Mesendoderm (in vitro differentiated cells): ENCODE results near the gene ZIC5.
A peak's percentile ranks its signal among the peaks of the same experiment; 100 is the strongest.

Experiments used
- DNase-seq: peaks from one replicate; pipeline ENCODE4 v3.0.0; 2013
- H2AK5ac ChIP-seq: 2 replicates; pipeline ENCODE4 v1.6.1; 2013; ENCODE audit warnings: low read length, inconsistent platforms
- H2BK120ac ChIP-seq: 2 replicates; pipeline ENCODE4 v1.6.1; 2013; ENCODE audit warnings: low read depth, mild to moderate bottlenecking, low read length, moderate library complexity, mixed read lengths
- H2BK15ac ChIP-seq: replicated peaks from 2 replicates; pipeline ENCODE4 v1.6.1; 2013; ENCODE audit warnings: low read depth, mild to moderate bottlenecking, moderate library complexity
- H2BK5ac ChIP-seq: 2 replicates; pipeline ENCODE4 v1.6.1; 2013; ENCODE audit warnings: low read length, inconsistent platforms
- H3K18ac ChIP-seq: 2 replicates; pipeline ENCODE4 v1.6.1; 2013; ENCODE audit warnings: mild to moderate bottlenecking, low read length, mixed read lengths
- H3K23ac ChIP-seq: one replicate; pipeline ENCODE4 v1.6.1; 2013; ENCODE audit warnings: low read length
- H3K27ac ChIP-seq: 2 replicates; pipeline ENCODE4 v1.5.1; 2013; ENCODE audit warnings: low read depth, mild to moderate bottlenecking, inconsistent platforms, low read length, moderate library complexity
- H3K27me3 ChIP-seq: 2 replicates; pipeline ENCODE4 v1.6.1; 2013; ENCODE audit warnings: low read length, control low read depth, mild to moderate bottlenecking, inconsistent platforms; ENCODE audit not compliant: insufficient read depth, poor library complexity
- H3K36me3 ChIP-seq: 2 replicates; pipeline ENCODE4 v1.6.1; 2013; ENCODE audit warnings: low read length, inconsistent platforms; ENCODE audit not compliant: control insufficient read depth, insufficient read depth
- H3K4ac ChIP-seq: one replicate; pipeline ENCODE4 v1.6.1; 2013; ENCODE audit warnings: low read depth, mild to moderate bottlenecking, low read length, moderate library complexity
- H3K4me1 ChIP-seq: 2 replicates; pipeline ENCODE4 v1.6.1; 2013; ENCODE audit warnings: low read depth, low read length, inconsistent platforms; ENCODE audit not compliant: control insufficient read depth
- H3K4me2 ChIP-seq: 2 replicates; pipeline ENCODE4 v1.6.1; 2013; ENCODE audit warnings: low read length
- H3K4me3 ChIP-seq: 2 replicates; pipeline ENCODE4 v1.5.1; 2013; ENCODE audit warnings: mild to moderate bottlenecking, low read length
- H3K56ac ChIP-seq: one replicate; pipeline ENCODE4 v1.6.1; 2013; ENCODE audit warnings: low read length
- H3K79me1 ChIP-seq: 2 replicates; pipeline ENCODE4 v1.6.1; 2013; ENCODE audit warnings: low read length, inconsistent platforms
- H3K79me2 ChIP-seq: 2 replicates; pipeline ENCODE4 v1.6.1; 2013; ENCODE audit warnings: mild to moderate bottlenecking, low read length; ENCODE audit not compliant: control insufficient read depth, insufficient read depth
- H3K9ac ChIP-seq: 2 replicates; pipeline ENCODE4 v1.6.1; 2013; ENCODE audit warnings: low read length, inconsistent platforms
- H4K5ac ChIP-seq: one replicate; pipeline ENCODE4 v1.6.1; 2013; ENCODE audit warnings: low read length
- H4K8ac ChIP-seq: one replicate; pipeline ENCODE4 v1.6.1; 2013; ENCODE audit warnings: low read depth, mild to moderate bottlenecking, control low read depth, low read length, moderate library complexity
- WGBS: extraction: QIAGEN DNeasy Blood & Tissue Kit; methylation state at CpG from one replicate; pipeline ENCODE4 v1.1.7; 2013; ENCODE audit warnings: low lambda C conversion rate, missing lambda C conversion rate; ENCODE audit not compliant: insufficient coverage; ENCODE audit errors: extremely low coverage; 5-methylcytosine and 5-hydroxymethylcytosine counted together

Gene ZIC5

DNA sequence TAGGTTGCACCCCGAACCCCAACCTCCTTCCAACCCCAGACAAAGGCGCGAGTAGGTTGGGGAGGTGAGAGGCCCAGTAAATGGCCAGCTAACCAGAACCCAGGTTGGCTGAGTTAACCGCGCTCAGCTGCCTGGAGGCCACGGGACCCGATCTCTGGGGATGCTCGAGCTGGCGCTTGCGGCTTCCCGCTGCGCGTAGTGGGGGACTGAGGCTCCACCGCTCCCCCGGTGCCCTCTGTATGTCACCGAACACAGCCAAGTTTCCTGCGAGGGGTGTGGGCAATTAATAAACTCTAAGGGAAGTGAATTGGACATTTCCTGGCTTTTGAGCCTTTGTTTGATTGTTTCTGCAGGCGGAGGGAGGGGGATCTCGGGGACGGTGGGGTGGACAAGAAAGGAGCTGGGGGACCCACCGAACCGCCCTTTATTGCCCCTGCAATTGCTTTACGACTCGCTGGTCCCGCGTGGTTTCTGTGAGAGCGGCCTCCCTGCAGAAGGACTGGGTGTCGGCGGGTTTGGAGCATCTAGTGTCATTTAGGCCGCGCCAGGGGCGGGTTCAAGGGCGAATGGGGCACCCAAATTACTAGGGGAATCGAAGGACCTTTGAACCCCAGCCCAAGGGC, 3.5 kb upstream of the ZIC5 start:
- Histone ChIP-seq H3K9ac (peak overlapping the region; percentile 41), H3K79me1 (no peaks in the 10 kb centered on the region), H3K27me3 (no peaks in the 10 kb centered on the region), H3K79me2 (peaks cover 7% of the 10 kb centered on the region), H2AK5ac (no peak overlapping the region), H3K18ac (peak overlapping the region; percentile 45), H4K8ac (no peak overlapping the region), H3K23ac (peak overlapping the region; percentile 48), H4K5ac (no peak overlapping the region), H3K4me3 (no peak overlapping the region), H3K4me2 (peak overlapping the region; percentile 11), H3K27ac (no peak overlapping the region), H3K4ac (peak overlapping the region; percentile 46), H3K4me1 (peaks cover 9% of the 10 kb centered on the region), H3K56ac (peak overlapping the region; percentile 19), H2BK120ac (no peak overlapping the region), H2BK5ac (no peak overlapping the region), H2BK15ac (no peak overlapping the region), H3K36me3 (no peaks in the 10 kb centered on the region)
- no CpG with 5 or more reads among the region's 34 CpGs for WGBS
- DNase-seq: peak; percentile 31

DNA sequence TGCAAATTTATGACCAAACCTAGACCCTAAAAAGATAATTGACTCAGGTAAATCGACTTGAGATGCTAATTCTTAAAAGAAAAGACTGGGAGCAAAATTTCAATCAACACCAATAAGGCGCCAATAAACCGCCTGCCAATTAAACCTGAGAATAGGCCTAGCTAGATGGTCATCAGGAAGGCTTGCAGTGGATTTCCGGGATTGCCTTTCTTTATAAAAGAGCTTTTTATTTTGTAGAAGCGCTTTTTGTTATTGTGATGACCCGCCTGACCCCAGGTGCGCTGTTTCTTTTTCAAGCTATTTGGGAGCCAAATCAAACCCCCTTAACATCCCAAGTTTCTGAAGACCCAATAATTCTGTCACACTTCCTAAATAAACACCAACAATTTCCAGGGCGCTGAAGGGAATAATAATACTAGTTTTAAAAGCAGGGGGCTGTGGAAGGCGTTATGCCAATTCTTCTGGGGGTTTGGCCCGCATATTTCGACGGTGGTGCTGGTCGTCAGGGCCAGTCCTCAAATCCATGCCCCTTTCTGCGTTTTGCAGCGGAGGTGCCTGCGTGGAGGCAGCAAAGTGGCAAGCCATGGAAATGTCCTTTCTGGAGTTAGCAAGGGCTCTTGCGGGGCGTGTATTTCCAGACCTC, 2.9 kb upstream of the ZIC5 start:
- Histone ChIP-seq H3K18ac (peak overlapping the region; percentile 45), H3K79me1 (no peaks in the 10 kb centered on the region), H2AK5ac (no peak overlapping the region), H3K9ac (peak overlapping the region; percentile 41), H4K5ac (no peak overlapping the region), H3K4me2 (peak overlapping the region; percentile 11), H3K79me2 (peaks cover 8% of the 10 kb centered on the region), H3K4me1 (peaks cover 9% of the 10 kb centered on the region), H3K56ac (peak overlapping the region; percentile 19), H3K27me3 (no peaks in the 10 kb centered on the region), H2BK120ac (no peak overlapping the region), H2BK5ac (no peak overlapping the region), H4K8ac (no peak overlapping the region), H3K23ac (no peak overlapping the region), H2BK15ac (no peak overlapping the region), H3K27ac (no peak overlapping the region), H3K4me3 (no peak overlapping the region), H3K36me3 (no peaks in the 10 kb centered on the region), H3K4ac (no peak overlapping the region)
- DNase-seq: no peak
- no CpG with 5 or more reads among the region's 18 CpGs for WGBS

DNA sequence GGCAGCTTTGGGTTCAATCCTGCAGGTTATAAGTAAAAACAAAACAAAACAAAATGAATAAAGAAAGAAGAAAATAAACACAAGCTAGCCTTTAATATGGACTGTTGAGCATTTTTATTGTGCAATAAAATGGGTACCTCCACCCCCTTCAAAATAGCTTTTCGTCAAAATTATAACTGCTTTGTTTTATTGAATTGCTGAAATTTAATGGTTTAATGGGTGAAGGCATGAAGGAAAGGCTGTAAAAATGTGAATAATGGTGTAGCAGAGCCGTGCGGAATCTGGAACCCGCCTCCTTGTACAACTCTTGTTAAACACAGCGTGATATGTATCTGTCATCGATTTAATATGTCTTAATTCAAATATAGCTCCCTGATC, 2.2 kb upstream of the ZIC5 start:
- Histone ChIP-seq H3K23ac (no peak overlapping the region), H3K4me1 (peaks cover 9% of the 10 kb centered on the region), H4K8ac (no peak overlapping the region), H3K27me3 (no peaks in the 10 kb centered on the region), H3K9ac (no peak overlapping the region), H3K36me3 (no peaks in the 10 kb centered on the region), H2BK15ac (no peak overlapping the region), H3K4me3 (no peak overlapping the region), H3K79me1 (peaks cover 2% of the 10 kb centered on the region), H2BK120ac (no peak overlapping the region), H3K27ac (no peak overlapping the region), H2BK5ac (no peak overlapping the region), H3K56ac (no peak overlapping the region), H2AK5ac (no peak overlapping the region), H3K4ac (no peak overlapping the region), H3K79me2 (peaks cover 14% of the 10 kb centered on the region), H4K5ac (no peak overlapping the region), H3K4me2 (no peak overlapping the region), H3K18ac (no peak overlapping the region)
- DNase-seq: no peak
- WGBS: no CpG with 5 or more reads among the region's 6 CpGs

- no peak overlapping the region for H3K4me3 ChIP-seq
- H3K4ac ChIP-seq: no peak overlapping the region
- no CpG with 5 or more reads among the region's 11 CpGs for WGBS
- no peak overlapping the region for H4K8ac ChIP-seq
- no peak overlapping the region for H3K18ac ChIP-seq
- H2AK5ac ChIP-seq: no peak overlapping the region
- no peak overlapping the region for H3K9ac ChIP-seq
- H2BK120ac ChIP-seq: no peak overlapping the region
- no peaks in the 10 kb centered on the region for H3K36me3 ChIP-seq
- H3K79me2 ChIP-seq: peaks cover 19% of the 10 kb centered on the region
- H3K27me3 ChIP-seq: no peaks in the 10 kb centered on the region
- peaks cover 9% of the 10 kb centered on the region for H3K4me1 ChIP-seq
- no peak overlapping the region for H4K5ac ChIP-seq
- H3K27ac ChIP-seq: no peak overlapping the region
- no peak overlapping the region for H3K23ac ChIP-seq
- H3K4me2 ChIP-seq: no peak overlapping the region
- peaks cover 2% of the 10 kb centered on the region for H3K79me1 ChIP-seq
- no peak overlapping the region for H3K56ac ChIP-seq
- H2BK15ac ChIP-seq: no peak overlapping the region
- no peak for DNase-seq
- no peak overlapping the region for H2BK5ac ChIP-seq
Observed at GRCh38 chr13:99973163-99973807, 1.7 kb upstream of the ZIC5 start.

DNA sequence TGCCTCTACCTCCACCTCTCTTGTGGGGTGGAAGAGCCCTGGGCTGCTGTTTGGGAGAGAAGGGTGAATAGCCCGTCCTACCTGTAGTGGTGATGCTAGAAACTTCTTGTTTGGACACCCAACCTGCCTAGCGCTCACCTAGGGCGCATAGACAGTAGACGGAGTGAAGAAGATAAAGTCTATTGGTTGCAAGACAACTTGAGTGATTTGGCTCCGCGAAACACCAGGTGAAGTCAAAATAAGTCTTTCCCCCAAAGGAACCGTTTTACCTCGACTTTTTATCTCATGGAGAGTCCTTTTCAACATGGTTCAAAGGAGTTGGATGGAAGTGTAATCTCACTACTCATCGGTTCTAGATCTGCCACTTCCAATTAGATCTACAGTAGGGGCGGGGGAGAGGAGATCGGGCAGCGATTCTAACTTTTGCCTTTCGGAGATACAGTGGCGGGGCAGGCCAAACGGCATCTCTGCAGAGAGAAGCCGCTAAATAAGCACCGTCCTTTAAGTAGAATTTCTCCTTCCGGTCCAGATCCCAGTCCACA, 694 bp upstream of the ZIC5 start:
- Histone ChIP-seq H2AK5ac (no peak overlapping the region), H4K8ac (no peak overlapping the region), H3K79me1 (peaks cover 4% of the 10 kb centered on the region), H4K5ac (no peak overlapping the region), H3K79me2 (peaks cover 29% of the 10 kb centered on the region), H3K27me3 (no peaks in the 10 kb centered on the region), H3K56ac (peak overlapping the region; percentile 63), H2BK120ac (no peak overlapping the region), H3K36me3 (no peaks in the 10 kb centered on the region), H3K4me3 (peak overlapping the region; percentile 2), H3K23ac (no peak overlapping the region), H3K9ac (peak overlapping the region; percentile 64), H3K4me2 (peak overlapping the region; percentile 85), H2BK5ac (no peak overlapping the region), H3K4me1 (peaks cover 10% of the 10 kb centered on the region), H3K18ac (peak overlapping the region; percentile 32), H3K4ac (no peak overlapping the region), H3K27ac (no peak overlapping the region), H2BK15ac (no peak overlapping the region)
- DNase-seq: peak; percentile 74
- no CpG with 5 or more reads among the region's 18 CpGs for WGBS
